ENCODE data around the gene ZNF816. TPM values are rescaled to one million over a fixed set of nuclear protein-coding genes. Genes with fewer than 3 reads are reported as not detected.
"Not testable (repeated sequence)": the region's sequence is repeated elsewhere in the genome, so short reads cannot be mapped to it uniquely, and the experiment has no call there.

Gene ZNF816
- total RNA-seq, 1 donor from 2014 or later = 11.9 TPM

GRCh38 chr19:52917531-52917930 lies 45.1 kb downstream of the ZNF816 start:
- Mint-ChIP-seq H3K4me3 (ENCODE audit: unreplicated experiment) (no peak overlapping the region), H3K27me3 (ENCODE audit: unreplicated experiment) (no peaks in the 10 kb centered on the region), H3K36me3 (ENCODE audit: unreplicated experiment) (no peaks in the 10 kb centered on the region), H3K4me1 (ENCODE audit: low read depth, unreplicated experiment) (peaks cover 4% of the 10 kb centered on the region), H3K9me3 (ENCODE audit: unreplicated experiment) (no peaks in the 10 kb centered on the region), H3K27ac (ENCODE audit: unreplicated experiment) (no peak overlapping the region)
- no peak for TF ChIP-seq CTCF (IDR thresholded peaks at IDR 0.05; ENCODE audit: partially characterized antibody, unreplicated experiment)
- DNase-seq = no peak

GRCh38 chr19:52910648-52911047 lies 52.0 kb downstream of the ZNF816 start:
- no peaks in the 10 kb centered on the region for H3K27me3 Mint-ChIP-seq (ENCODE audit: unreplicated experiment)
- H3K9me3 Mint-ChIP-seq (ENCODE audit: unreplicated experiment) = no peaks in the 10 kb centered on the region
- H3K27ac Mint-ChIP-seq (ENCODE audit: unreplicated experiment) = no peak overlapping the region
- TF ChIP-seq CTCF (IDR thresholded peaks at IDR 0.05; ENCODE audit: partially characterized antibody, unreplicated experiment) = no peak
- DNase-seq = no peak
- H3K4me1 Mint-ChIP-seq (ENCODE audit: low read depth, unreplicated experiment) = no peaks in the 10 kb centered on the region
- no peak overlapping the region for H3K4me3 Mint-ChIP-seq (ENCODE audit: unreplicated experiment)
- H3K36me3 Mint-ChIP-seq (ENCODE audit: unreplicated experiment) = peaks cover 24% of the 10 kb centered on the region

GRCh38 chr19:52904052-52904780 lies 58.5 kb downstream of the ZNF816 start:
- H3K9me3 Mint-ChIP-seq (ENCODE audit: unreplicated experiment); H3K27ac Mint-ChIP-seq (ENCODE audit: unreplicated experiment); H3K27me3 Mint-ChIP-seq (ENCODE audit: unreplicated experiment); H3K4me1 Mint-ChIP-seq (ENCODE audit: low read depth, unreplicated experiment); H3K4me3 Mint-ChIP-seq (ENCODE audit: unreplicated experiment); DNase-seq: not testable (repeated sequence)
- H3K36me3 Mint-ChIP-seq (ENCODE audit: unreplicated experiment) = peaks cover 24% of the 10 kb centered on the region

- no peak for TF ChIP-seq CTCF (IDR thresholded peaks at IDR 0.05; ENCODE audit: partially characterized antibody, unreplicated experiment)
- no peak for DNase-seq
- Mint-ChIP-seq H3K4me3 (ENCODE audit: unreplicated experiment) (no peak overlapping the region), H3K27ac (ENCODE audit: unreplicated experiment) (no peak overlapping the region), H3K9me3 (ENCODE audit: unreplicated experiment) (peaks cover 2% of the 10 kb centered on the region), H3K36me3 (ENCODE audit: unreplicated experiment) (peaks cover 11% of the 10 kb centered on the region), H3K4me1 (ENCODE audit: low read depth, unreplicated experiment) (peaks cover 3% of the 10 kb centered on the region), H3K27me3 (ENCODE audit: unreplicated experiment) (no peaks in the 10 kb centered on the region)
Measured at GRCh38 chr19:52901842-52902241, 60.8 kb downstream of the ZNF816 start.

Other genes with a start within 250 kb of the ZNF816 start
- gene ZNF611, start 227.8 kb downstream of the ZNF816 start, total RNA-seq (ENCODE audit: unreplicated experiment) = 36.2 TPM
- 13.2 TPM for gene ZNF600, start 176.1 kb downstream of the ZNF816 start, total RNA-seq (ENCODE audit: unreplicated experiment)
- 21.1 TPM for gene ZNF28, start 141.2 kb downstream of the ZNF816 start, total RNA-seq (ENCODE audit: unreplicated experiment)
- gene ZNF468, start 105.3 kb downstream of the ZNF816 start, total RNA-seq (ENCODE audit: unreplicated experiment) = 44.6 TPM
- 57.6 TPM for gene ZNF320, start 65.2 kb downstream of the ZNF816 start, total RNA-seq (ENCODE audit: unreplicated experiment)
- 3.8 TPM for gene ZNF888, start 39.5 kb downstream of the ZNF816 start, total RNA-seq (ENCODE audit: unreplicated experiment)
- not detected for gene ERVV-1, start 51.0 kb upstream of the ZNF816 start, total RNA-seq (ENCODE audit: unreplicated experiment)
- not detected for gene ERVV-2, start 81.9 kb upstream of the ZNF816 start, total RNA-seq (ENCODE audit: unreplicated experiment)
- gene ZNF160, start 140.5 kb upstream of the ZNF816 start, total RNA-seq (ENCODE audit: unreplicated experiment) = 127 TPM
- 12.7 TPM for gene ZNF415, start 170.0 kb upstream of the ZNF816 start, total RNA-seq (ENCODE audit: unreplicated experiment)
- 11.1 TPM for gene ZNF347, start 196.2 kb upstream of the ZNF816 start, total RNA-seq (ENCODE audit: unreplicated experiment)
- gene ZNF665, start 230.5 kb upstream of the ZNF816 start, total RNA-seq (ENCODE audit: unreplicated experiment) = 1.1 TPM